ENCODE data around the gene FRMPD4.
"Not testable (repeated sequence)": the region's sequence is repeated elsewhere in the genome, so short reads cannot be mapped to it uniquely, and the experiment has no call there.

FRMPD4 gene

GRCh38 chrX:12446342-12447075, 308.2 kb downstream of the FRMPD4 start:
- no peak for DNase-seq

GRCh38 chrX:12447448-12448064, 309.3 kb downstream of the FRMPD4 start:
- no peak for DNase-seq

- DNase-seq, result no peak
Measured at GRCh38 chrX:12452268-12452667, 314.0 kb downstream of the FRMPD4 start.

- DNase-seq, result no peak
Measured at GRCh38 chrX:12460929-12461328, 322.7 kb downstream of the FRMPD4 start.

- DNase-seq, result no peak
Measured at GRCh38 chrX:12463052-12463451, 324.8 kb downstream of the FRMPD4 start.

- no peak for DNase-seq
Measured at GRCh38 chrX:12463873-12464272, 325.6 kb downstream of the FRMPD4 start.

GRCh38 chrX:12467321-12467720, 329.0 kb downstream of the FRMPD4 start:
- no peak for DNase-seq

GRCh38 chrX:12469296-12469695, 331.0 kb downstream of the FRMPD4 start:
- no peak for DNase-seq

- no peak for DNase-seq
Measured at GRCh38 chrX:12471061-12471460, 332.8 kb downstream of the FRMPD4 start.

GRCh38 chrX:12480956-12481355, 342.7 kb downstream of the FRMPD4 start:
- no peak for DNase-seq

- no peak for DNase-seq
Measured at GRCh38 chrX:12488220-12488619, 349.9 kb downstream of the FRMPD4 start.

- no peak for DNase-seq
Measured at GRCh38 chrX:12488771-12489170, 350.5 kb downstream of the FRMPD4 start.

- no peak for DNase-seq
Measured at GRCh38 chrX:12489341-12489740, 351.1 kb downstream of the FRMPD4 start.

GRCh38 chrX:12494400-12495138, 356.3 kb downstream of the FRMPD4 start:
- no peak for DNase-seq

- DNase-seq, result no peak
Measured at GRCh38 chrX:12496343-12496742, 358.1 kb downstream of the FRMPD4 start.

- DNase-seq, result no peak
Measured at GRCh38 chrX:12497832-12498591, 359.7 kb downstream of the FRMPD4 start.

GRCh38 chrX:12505127-12505526, 366.9 kb downstream of the FRMPD4 start:
- no peak for DNase-seq

GRCh38 chrX:12515384-12515783, 377.1 kb downstream of the FRMPD4 start:
- DNase-seq, result not testable (repeated sequence)

GRCh38 chrX:12526306-12526705, 388.0 kb downstream of the FRMPD4 start:
- DNase-seq, result no peak

- not testable (repeated sequence) for DNase-seq
Measured at GRCh38 chrX:12538096-12538495, 399.8 kb downstream of the FRMPD4 start.

- not testable (repeated sequence) for DNase-seq
Measured at GRCh38 chrX:12542251-12542650, 404.0 kb downstream of the FRMPD4 start.

- no peak for DNase-seq
Measured at GRCh38 chrX:12548341-12548740, 410.1 kb downstream of the FRMPD4 start.

- no peak for DNase-seq
Measured at GRCh38 chrX:12548746-12549145, 410.5 kb downstream of the FRMPD4 start.
